Lung (tissue), 12 donors: Measurements from ENCODE around the gene CDH13. TPM values are rescaled to one million over a fixed set of nuclear protein-coding genes. Genes with fewer than 3 reads are reported as not detected.

Source experiments
- ATAC-seq: fragments of 200-7000 bp; cut with Tn5 transposase; one replicate; pipeline ENCODE4 v1.9.1; 2020; ENCODE audit warnings: moderate number of reproducible peaks; ENCODE audit not compliant: insufficient read depth, low FRiP score
- DNase-seq, 3 donors: peaks; one replicate each; pipeline ENCODE4 v3.0.0-alpha.2; 2013 to 2017
- H3K27ac ChIP-seq, 2 donors: one replicate each; pipeline ENCODE4 v1.5.1; 2013; ENCODE audit warnings: mild to moderate bottlenecking in 2 of 2, moderate library complexity in 2 of 2, control low read depth in 1 of 2, inconsistent platforms in 1 of 2, low read depth in 1 of 2, low read length in 1 of 2
- H3K27me3 ChIP-seq, 3 donors: one replicate each; pipeline ENCODE4 v1.5.1; 2013; ENCODE audit warnings: low read length in 2 of 3; ENCODE audit not compliant: control insufficient read depth in 3 of 3, insufficient read depth in 3 of 3
- H3K36me3 ChIP-seq, 4 donors: one replicate each; pipeline ENCODE4 v1.5.1; 2013; ENCODE audit warnings: low read length in 4 of 4, mild to moderate bottlenecking in 1 of 4, moderate library complexity in 1 of 4; ENCODE audit not compliant: control insufficient read depth in 4 of 4, insufficient read depth in 4 of 4
- H3K4me1 ChIP-seq, 5 donors: one replicate each; pipeline ENCODE4 v1.5.1; 2013; ENCODE audit warnings: low read length in 5 of 5, mild to moderate bottlenecking in 2 of 5, moderate library complexity in 1 of 5; ENCODE audit not compliant: control insufficient read depth in 5 of 5, insufficient read depth in 5 of 5
- H3K4me3 ChIP-seq: one replicate; pipeline ENCODE4 v1.5.1; 2013; ENCODE audit warnings: mild to moderate bottlenecking, control low read depth, moderate library complexity
- H3K9ac ChIP-seq, 2 donors: one replicate each; pipeline ENCODE4 v1.5.1; 2013; ENCODE audit warnings: low read length in 2 of 2, control low read depth in 1 of 2; ENCODE audit not compliant: insufficient read depth in 1 of 2
- H3K9me3 ChIP-seq, 4 donors: one replicate each; pipeline ENCODE4 v1.5.1; 2013; ENCODE audit warnings: low read length in 3 of 4, mild to moderate bottlenecking in 1 of 4, moderate library complexity in 1 of 4; ENCODE audit not compliant: control insufficient read depth in 4 of 4, insufficient read depth in 3 of 4
- WGBS, 2 donors: extraction: QIAGEN DNeasy Blood & Tissue Kit; methylation state at CpG; one replicate each; pipeline ENCODE4 v1.1.7; 2013; 5-methylcytosine and 5-hydroxymethylcytosine counted together
- polyA plus RNA-seq, 2 donors: library from polyadenylated mRNA; stranded (reverse); fragments of 200-250 nt; gene quantifications; one replicate each; pipeline ENCODE4 v1.2.1, GENCODE V29; 2013
- total RNA-seq, 2 donors: library from RNA; depleted of rRNA in 1 of 2; stranded (reverse); fragments of >200 nt in 1 of 2; gene quantifications; one replicate each; pipeline ENCODE4 v1.2.1, GENCODE V29; 2014 to 2021
- TF ChIP-seq, protein P1 (sequence below): IDR thresholded peaks from 2 replicates; pipeline ENCODE4 v1.5.1; 2012; ENCODE audit warnings: mild to moderate bottlenecking; ENCODE audit errors: control extremely low read depth, extremely low read depth
- donor health status: control.
- donor health status: control.
- donor health status: Bipolar disorder and iron deficiency.
- donor health status: healthy.
- donor health status: DM: yes; HTN: yes; CAD: no.

CDH13 gene
- total and polyA plus RNA-seq, 4 donors = 2.1 to 12.3 (median 7.3) TPM

DNA sequence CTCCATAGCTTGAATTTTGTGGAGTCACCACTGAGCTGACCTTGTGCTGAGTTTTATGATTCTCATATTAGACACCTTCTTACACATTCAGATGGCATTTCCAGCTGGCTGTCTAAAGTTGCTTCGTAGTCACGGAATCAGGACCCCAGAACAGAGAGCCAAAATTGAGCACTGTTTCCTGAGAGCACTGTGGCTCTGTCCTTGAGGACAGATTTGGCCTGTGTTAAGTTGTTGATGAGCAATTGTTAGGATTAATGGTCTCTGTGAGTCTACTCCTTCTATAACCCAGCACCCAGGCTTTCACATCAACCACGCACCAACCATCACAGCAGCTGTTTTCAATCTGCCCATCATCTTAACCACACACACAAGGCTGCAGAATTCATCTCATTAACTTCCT lies 903.5 kb downstream of the CDH13 start:
- TF ChIP-seq, protein P1, sequence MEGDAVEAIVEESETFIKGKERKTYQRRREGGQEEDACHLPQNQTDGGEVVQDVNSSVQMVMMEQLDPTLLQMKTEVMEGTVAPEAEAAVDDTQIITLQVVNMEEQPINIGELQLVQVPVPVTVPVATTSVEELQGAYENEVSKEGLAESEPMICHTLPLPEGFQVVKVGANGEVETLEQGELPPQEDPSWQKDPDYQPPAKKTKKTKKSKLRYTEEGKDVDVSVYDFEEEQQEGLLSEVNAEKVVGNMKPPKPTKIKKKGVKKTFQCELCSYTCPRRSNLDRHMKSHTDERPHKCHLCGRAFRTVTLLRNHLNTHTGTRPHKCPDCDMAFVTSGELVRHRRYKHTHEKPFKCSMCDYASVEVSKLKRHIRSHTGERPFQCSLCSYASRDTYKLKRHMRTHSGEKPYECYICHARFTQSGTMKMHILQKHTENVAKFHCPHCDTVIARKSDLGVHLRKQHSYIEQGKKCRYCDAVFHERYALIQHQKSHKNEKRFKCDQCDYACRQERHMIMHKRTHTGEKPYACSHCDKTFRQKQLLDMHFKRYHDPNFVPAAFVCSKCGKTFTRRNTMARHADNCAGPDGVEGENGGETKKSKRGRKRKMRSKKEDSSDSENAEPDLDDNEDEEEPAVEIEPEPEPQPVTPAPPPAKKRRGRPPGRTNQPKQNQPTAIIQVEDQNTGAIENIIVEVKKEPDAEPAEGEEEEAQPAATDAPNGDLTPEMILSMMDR = no peak
- 76 to 79% methylated on average over 3 of the region's 3 CpGs for WGBS, 2 donors

DNA sequence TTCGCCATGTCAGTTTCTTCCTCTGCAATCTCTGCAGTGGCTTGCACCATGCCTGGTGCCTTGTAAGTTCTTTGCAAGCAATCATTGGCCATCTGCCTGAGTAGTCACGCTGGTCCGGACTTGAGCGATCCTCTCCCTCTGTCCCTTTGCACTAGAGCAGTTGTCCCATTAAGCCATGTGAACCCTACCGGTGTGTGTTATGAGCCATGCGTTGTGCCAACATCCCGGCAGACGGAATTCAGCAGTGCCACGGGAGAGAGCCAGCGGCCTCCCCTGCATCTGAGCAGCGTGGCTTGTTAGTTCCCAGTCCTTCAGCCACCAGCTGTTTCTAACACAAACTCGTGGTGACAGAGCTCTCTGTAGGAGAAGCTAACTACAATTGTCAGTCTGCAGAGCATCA lies 905.9 kb downstream of the CDH13 start:
- 88 to 91% methylated on average over 12 of the region's 12 CpGs for WGBS, 2 donors
- ATAC-seq (no peak), DNase-seq (no peak)
- no peaks in the 10 kb centered on the region for H3K36me3 ChIP-seq
- H3K4me3 ChIP-seq = no peak overlapping the region
- no peak overlapping the region for H3K9ac ChIP-seq
- H3K9me3 ChIP-seq = peaks cover 0 to 3% (median 0%) of the 10 kb centered on the region in 4 donors
- H3K4me1 ChIP-seq = no peaks in the 10 kb centered on the region
- no peak overlapping the region for H3K27ac ChIP-seq
- peaks cover 0 to 2% (median 0%) of the 10 kb centered on the region in 3 donors for H3K27me3 ChIP-seq
- TF ChIP-seq, protein P1 = no peak

More for the DNA sequence above, 903.5 kb downstream of the CDH13 start:
- Histone ChIP-seq H3K27me3 (no peaks in the 10 kb centered on the region), H3K4me3 (no peak overlapping the region), H3K4me1 (no peaks in the 10 kb centered on the region), H3K36me3 (no peaks in the 10 kb centered on the region), H3K27ac (no peak overlapping the region), H3K9ac (no peak overlapping the region), H3K9me3 (peaks cover 0 to 3% (median 0%) of the 10 kb centered on the region in 4 donors)
- no peak for DNase-seq
- ATAC-seq = no peak

DNA sequence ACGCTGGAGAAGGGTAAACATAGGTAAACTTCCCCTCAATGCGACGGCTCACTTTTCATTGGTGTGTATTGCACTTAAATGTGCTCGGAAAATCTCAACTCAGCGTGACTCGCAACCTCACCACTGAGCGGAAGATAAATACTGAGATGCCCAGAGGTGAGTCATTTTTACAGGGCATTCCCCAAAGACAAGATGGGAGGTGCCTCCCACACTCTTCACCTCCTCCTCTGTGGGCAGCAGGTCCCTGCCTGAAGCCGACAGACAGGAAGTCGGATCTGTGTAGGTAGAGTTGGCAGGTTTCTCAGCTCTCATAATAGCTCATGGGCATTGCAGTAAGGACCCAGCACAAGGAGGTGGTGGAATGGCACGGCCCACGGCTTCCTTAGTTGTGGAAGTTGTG lies 906.4 kb downstream of the CDH13 start:
- Histone ChIP-seq H3K9me3 (peaks cover 0 to 3% (median 0%) of the 10 kb centered on the region in 4 donors), H3K27me3 (peaks cover 0 to 2% (median 0%) of the 10 kb centered on the region in 3 donors), H3K27ac (no peak overlapping the region), H3K36me3 (no peaks in the 10 kb centered on the region), H3K9ac (no peak overlapping the region), H3K4me3 (no peak overlapping the region), H3K4me1 (no peaks in the 10 kb centered on the region)
- DNase-seq (no peak), ATAC-seq (no peak)
- 83 to 84% methylated on average over 11 of the region's 11 CpGs for WGBS, 2 donors
- TF ChIP-seq, protein P1 = no peak

DNA sequence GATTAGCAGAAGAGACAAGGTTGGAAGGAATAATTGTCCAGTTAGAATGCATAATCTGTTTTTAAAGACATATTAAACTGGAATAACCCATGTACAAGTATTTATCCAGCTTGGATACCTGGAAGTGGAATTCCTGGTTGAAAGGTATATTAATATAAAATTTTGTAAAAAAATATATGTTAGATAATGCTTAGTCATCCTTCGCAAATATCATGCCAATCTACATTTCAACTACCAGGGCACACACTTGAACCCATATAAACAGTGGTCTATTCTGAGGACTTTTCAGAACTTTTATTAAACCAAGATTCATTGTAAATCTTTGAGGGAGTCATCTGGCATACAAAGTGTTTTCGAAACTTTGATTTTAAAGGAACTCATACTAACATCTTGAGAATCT lies 911.9 kb downstream of the CDH13 start:
- no peak overlapping the region for H3K4me3 ChIP-seq
- ATAC-seq (no peak), DNase-seq (no peak)
- H3K27ac ChIP-seq = no peak overlapping the region
- TF ChIP-seq, protein P1 = no peak
- H3K9ac ChIP-seq = no peak overlapping the region
- H3K27me3 ChIP-seq = peaks cover 0 to 2% (median 0%) of the 10 kb centered on the region in 3 donors
- H3K9me3 ChIP-seq = peaks cover 0 to 2% (median 0%) of the 10 kb centered on the region in 4 donors
- no peaks in the 10 kb centered on the region for H3K4me1 ChIP-seq
- no peaks in the 10 kb centered on the region for H3K36me3 ChIP-seq
- 93 to 100% methylated on average over 2 of the region's 2 CpGs for WGBS, 2 donors
